Mucosa of stomach (tissue), 1 donor: Measurements from ENCODE around the gene ARMC7.
"Not testable (repeated sequence)": the region's sequence is repeated elsewhere in the genome, so short reads cannot be mapped to it uniquely, and the experiment has no call there.

ENCODE experiments used
- H3K27me3 ChIP-seq: one replicate; pipeline ENCODE4 v1.7.0; 2013; ENCODE audit warnings: mild to moderate bottlenecking, low read length; ENCODE audit not compliant: control insufficient read depth, insufficient read depth
- H3K36me3 ChIP-seq: one replicate; pipeline ENCODE4 v1.7.0; 2013; ENCODE audit warnings: low read length; ENCODE audit not compliant: control insufficient read depth, insufficient read depth
- H3K4me1 ChIP-seq: one replicate; pipeline ENCODE4 v1.7.0; 2013; ENCODE audit warnings: mild to moderate bottlenecking, low read length; ENCODE audit not compliant: control insufficient read depth, insufficient read depth
- H3K4me3 ChIP-seq: one replicate; pipeline ENCODE4 v1.7.0; 2013; ENCODE audit warnings: low read length
- H3K9ac ChIP-seq: one replicate; pipeline ENCODE4 v1.7.0; 2013; ENCODE audit warnings: mild to moderate bottlenecking, low read length, moderate library complexity
- H3K9me3 ChIP-seq: one replicate; pipeline ENCODE4 v1.7.0; 2013; ENCODE audit warnings: mild to moderate bottlenecking, low read length, moderate library complexity; ENCODE audit not compliant: control insufficient read depth
- donor health status: Pancreatic carcinoma.

ARMC7 gene

GRCh38 chr17:75159196-75160031, 49.6 kb downstream of the ARMC7 start:
- Histone ChIP-seq H3K9me3 (no peaks in the 10 kb centered on the region), H3K4me1 (peaks cover 30% of the 10 kb centered on the region), H3K9ac (peak overlapping the region; percentile 7), H3K27me3 (no peaks in the 10 kb centered on the region), H3K36me3 (no peaks in the 10 kb centered on the region), H3K4me3 (no peak overlapping the region)

GRCh38 chr17:75160211-75160610, 50.4 kb downstream of the ARMC7 start:
- no peaks in the 10 kb centered on the region for H3K27me3 ChIP-seq
- H3K4me1 ChIP-seq: peaks cover 25% of the 10 kb centered on the region
- H3K9ac ChIP-seq: peak overlapping the region; percentile 7
- H3K9me3 ChIP-seq: no peaks in the 10 kb centered on the region
- H3K36me3 ChIP-seq: no peaks in the 10 kb centered on the region
- H3K4me3 ChIP-seq: no peak overlapping the region

- H3K4me3 ChIP-seq: no peak overlapping the region
- H3K27me3 ChIP-seq: no peaks in the 10 kb centered on the region
- no peak overlapping the region for H3K9ac ChIP-seq
- H3K4me1 ChIP-seq: peaks cover 25% of the 10 kb centered on the region
- no peaks in the 10 kb centered on the region for H3K36me3 ChIP-seq
- no peaks in the 10 kb centered on the region for H3K9me3 ChIP-seq
Observed at GRCh38 chr17:75163074-75163473, 53.3 kb downstream of the ARMC7 start.

GRCh38 chr17:75164606-75165005, 54.8 kb downstream of the ARMC7 start:
- H3K9ac ChIP-seq, H3K4me3 ChIP-seq, H3K36me3 ChIP-seq, H3K9me3 ChIP-seq, H3K27me3 ChIP-seq: not testable (repeated sequence)
- H3K4me1 ChIP-seq: peaks cover 11% of the 10 kb centered on the region

GRCh38 chr17:75168998-75169397, 59.2 kb downstream of the ARMC7 start:
- no peaks in the 10 kb centered on the region for H3K36me3 ChIP-seq
- H3K9me3 ChIP-seq: no peaks in the 10 kb centered on the region
- H3K27me3 ChIP-seq: no peaks in the 10 kb centered on the region
- no peaks in the 10 kb centered on the region for H3K4me1 ChIP-seq
- H3K4me3 ChIP-seq: no peak overlapping the region
- no peak overlapping the region for H3K9ac ChIP-seq

GRCh38 chr17:75173526-75173925, 63.8 kb downstream of the ARMC7 start:
- Histone ChIP-seq H3K4me3 (no peak overlapping the region), H3K9me3 (no peaks in the 10 kb centered on the region), H3K36me3 (no peaks in the 10 kb centered on the region), H3K9ac (no peak overlapping the region), H3K4me1 (no peaks in the 10 kb centered on the region), H3K27me3 (no peaks in the 10 kb centered on the region)

- Histone ChIP-seq H3K9me3 (no peaks in the 10 kb centered on the region), H3K36me3 (no peaks in the 10 kb centered on the region), H3K4me3 (no peak overlapping the region), H3K4me1 (peaks cover 4% of the 10 kb centered on the region), H3K27me3 (no peaks in the 10 kb centered on the region), H3K9ac (no peak overlapping the region)
Observed at GRCh38 chr17:75174996-75175395, 65.2 kb downstream of the ARMC7 start.

- no peak overlapping the region for H3K9ac ChIP-seq
- H3K4me3 ChIP-seq: no peak overlapping the region
- no peaks in the 10 kb centered on the region for H3K27me3 ChIP-seq
- peaks cover 10% of the 10 kb centered on the region for H3K4me1 ChIP-seq
- no peaks in the 10 kb centered on the region for H3K9me3 ChIP-seq
- H3K36me3 ChIP-seq: no peaks in the 10 kb centered on the region
Observed at GRCh38 chr17:75176625-75177024, 66.9 kb downstream of the ARMC7 start.

GRCh38 chr17:75178453-75178852, 68.7 kb downstream of the ARMC7 start:
- peaks cover 16% of the 10 kb centered on the region for H3K4me1 ChIP-seq
- no peak overlapping the region for H3K4me3 ChIP-seq
- no peaks in the 10 kb centered on the region for H3K27me3 ChIP-seq
- H3K9me3 ChIP-seq: no peaks in the 10 kb centered on the region
- H3K36me3 ChIP-seq: no peaks in the 10 kb centered on the region
- H3K9ac ChIP-seq: no peak overlapping the region
